H9 (cell line): ENCODE data around the gene GSC2. TPM values are rescaled to one million over a fixed set of nuclear protein-coding genes. Genes with fewer than 3 reads are reported as not detected.

Source experiments
- DNase-seq: peaks from one replicate; pipeline ENCODE4 v3.0.0-alpha.2; 2017
- H2AFZ ChIP-seq: one replicate; pipeline ENCODE4 v1.6.1; 2013; ENCODE audit warnings: mild to moderate bottlenecking, low read length, control low read depth, moderate library complexity
- H2AK5ac ChIP-seq: 2 replicates; pipeline ENCODE4 v1.6.1; 2013; ENCODE audit warnings: low read length, control low read depth, mixed read lengths; ENCODE audit not compliant: insufficient read length
- H2BK120ac ChIP-seq: one replicate; pipeline ENCODE4 v1.6.1; 2013; ENCODE audit warnings: low read depth, mild to moderate bottlenecking, low read length, control low read depth, inconsistent platforms; ENCODE audit not compliant: poor library complexity, severe bottlenecking
- H2BK12ac ChIP-seq: 2 replicates; pipeline ENCODE4 v1.6.1; 2013; ENCODE audit warnings: low read length, control low read depth, mixed read lengths, low read depth; ENCODE audit not compliant: insufficient read length
- H2BK15ac ChIP-seq: 2 replicates; pipeline ENCODE4 v1.6.1; 2013; ENCODE audit warnings: low read depth, low read length, control low read depth
- H2BK20ac ChIP-seq: one replicate; pipeline ENCODE4 v1.6.1; 2013; ENCODE audit warnings: low read depth, mild to moderate bottlenecking, low read length, control low read depth, inconsistent platforms; ENCODE audit not compliant: poor library complexity, severe bottlenecking
- H2BK5ac ChIP-seq: 2 replicates; pipeline ENCODE4 v1.6.1; 2013; ENCODE audit warnings: low read length, control low read depth, mixed read lengths; ENCODE audit not compliant: insufficient read length
- H3K14ac ChIP-seq: 2 replicates; pipeline ENCODE4 v1.6.1; 2013; ENCODE audit warnings: low read length, control low read depth; ENCODE audit not compliant: insufficient read depth
- H3K18ac ChIP-seq: 2 replicates; pipeline ENCODE4 v1.6.1; 2013; ENCODE audit warnings: low read depth, mild to moderate bottlenecking, mixed read lengths, low read length, control low read depth; ENCODE audit not compliant: insufficient read length
- H3K23ac ChIP-seq: 2 replicates; pipeline ENCODE4 v1.6.1; 2013; ENCODE audit warnings: low read length, control low read depth, mixed read lengths, low read depth; ENCODE audit not compliant: insufficient read length
- H3K23me2 ChIP-seq: 2 replicates; pipeline ENCODE4 v1.6.1; 2013; ENCODE audit warnings: low read depth, mild to moderate bottlenecking, mixed read lengths, low read length, control low read depth; ENCODE audit not compliant: insufficient read length, poor library complexity, severe bottlenecking
- H3K27ac ChIP-seq: 2 replicates; pipeline ENCODE4 v1.5.1; 2013; ENCODE audit warnings: low read length, control low read depth, mixed read lengths, low read depth; ENCODE audit not compliant: insufficient read length
- H3K27me3 ChIP-seq: 2 replicates; pipeline ENCODE4 v1.6.1; 2013; ENCODE audit warnings: low read length, control low read depth, inconsistent platforms; ENCODE audit not compliant: insufficient read depth
- H3K4ac ChIP-seq: 2 replicates; pipeline ENCODE4 v1.6.1; 2013; ENCODE audit warnings: low read depth, mild to moderate bottlenecking, control low read depth, inconsistent platforms, low read length, moderate library complexity
- H3K4me1 ChIP-seq: 2 replicates; pipeline ENCODE4 v1.6.1; 2013; ENCODE audit warnings: low read length, control low read depth, inconsistent platforms; ENCODE audit not compliant: insufficient read depth
- H3K4me2 ChIP-seq: 2 replicates; pipeline ENCODE4 v1.6.1; 2013; ENCODE audit warnings: low read length, control low read depth, mixed read lengths; ENCODE audit not compliant: insufficient read length, insufficient read depth
- H3K56ac ChIP-seq: 2 replicates; pipeline ENCODE4 v1.6.1; 2013; ENCODE audit warnings: low read depth, mild to moderate bottlenecking, mixed read lengths, low read length, control low read depth; ENCODE audit not compliant: insufficient read length
- H3K79me1 ChIP-seq: 2 replicates; pipeline ENCODE4 v1.6.1; 2013; ENCODE audit warnings: low read depth, mild to moderate bottlenecking, moderate library complexity, low read length, control low read depth, inconsistent platforms; ENCODE audit not compliant: insufficient read depth, poor library complexity, severe bottlenecking
- H3K79me2 ChIP-seq: 2 replicates; pipeline ENCODE4 v1.6.1; 2013; ENCODE audit warnings: low read length, control low read depth, inconsistent platforms; ENCODE audit not compliant: insufficient read depth
- H3K9ac ChIP-seq: 2 replicates; pipeline ENCODE4 v1.6.1; 2013; ENCODE audit warnings: low read length, control low read depth, mixed read lengths; ENCODE audit not compliant: insufficient read length; ENCODE audit errors: extremely low read depth
- H3K9me3 ChIP-seq: one replicate; pipeline ENCODE4 v1.6.1; 2013; ENCODE audit warnings: low read depth, low read length, inconsistent platforms; ENCODE audit not compliant: control insufficient read depth
- H3T11ph ChIP-seq: one replicate; pipeline ENCODE4 v1.6.1; 2013; ENCODE audit warnings: mild to moderate bottlenecking, low read length, control low read depth, inconsistent platforms
- H4K20me1 ChIP-seq: one replicate; pipeline ENCODE4 v1.6.1; 2013; ENCODE audit not compliant: control insufficient read depth, insufficient read length, insufficient read depth
- H4K5ac ChIP-seq: 2 replicates; pipeline ENCODE4 v1.6.1; 2013; ENCODE audit warnings: low read depth, mild to moderate bottlenecking, mixed read lengths, low read length, control low read depth; ENCODE audit not compliant: insufficient read length
- H4K8ac ChIP-seq: replicated peaks from 2 replicates; pipeline ENCODE4 v1.6.1; 2013; ENCODE audit warnings: low read length, control low read depth, mixed read lengths, low read depth; ENCODE audit not compliant: insufficient read length
- H4K91ac ChIP-seq: 2 replicates; pipeline ENCODE4 v1.6.1; 2013; ENCODE audit warnings: low read depth, mild to moderate bottlenecking, moderate library complexity, mixed read lengths, low read length, control low read depth; ENCODE audit not compliant: insufficient read length
- H3K27ac Mint-ChIP-seq, 3 experiments: 2 replicates in 2 of 3; 3 replicates in 1 of 3; pipeline ENCODE4 v1.8.0; 2020 to 2021; ENCODE audit warnings: mixed read lengths in 3 of 3, mild to moderate bottlenecking in 1 of 3, moderate library complexity in 1 of 3
- H3K27me3 Mint-ChIP-seq: 2 replicates; pipeline ENCODE4 v1.8.0; 2021; ENCODE audit warnings: low read depth, mild to moderate bottlenecking, moderate library complexity, mixed read lengths
- H3K36me3 Mint-ChIP-seq, 3 experiments: 2 replicates in 2 of 3; 3 replicates in 1 of 3; pipeline ENCODE4 v1.8.0; 2020 to 2021; ENCODE audit warnings: low read depth in 3 of 3, mixed read lengths in 3 of 3; ENCODE audit not compliant: insufficient read depth in 1 of 3
- H3K4me1 Mint-ChIP-seq, 2 experiments: 2 replicates each; pipeline ENCODE4 v1.8.0; 2020; ENCODE audit warnings: mixed read lengths in 2 of 2
- H3K4me3 Mint-ChIP-seq, 2 experiments: 2 replicates in 1 of 2; 3 replicates in 1 of 2; pipeline ENCODE4 v1.8.0; 2020 to 2021; ENCODE audit warnings: mild to moderate bottlenecking in 2 of 2, mixed read lengths in 2 of 2, moderate library complexity in 1 of 2
- H3K9me3 Mint-ChIP-seq, 2 experiments: 2 replicates in 1 of 2; 3 replicates in 1 of 2; pipeline ENCODE4 v1.8.0; 2020; ENCODE audit warnings: mild to moderate bottlenecking in 2 of 2, mixed read lengths in 2 of 2, moderate library complexity in 1 of 2
- WGBS: extraction: QIAGEN DNeasy Blood & Tissue Kit; methylation state at CpG from one replicate; pipeline ENCODE4 v1.1.7; 2013; ENCODE audit warnings: missing lambda C conversion rate, low lambda C conversion rate, mixed read lengths; ENCODE audit not compliant: insufficient read length; ENCODE audit errors: extremely low coverage; 5-methylcytosine and 5-hydroxymethylcytosine counted together
- total RNA-seq: library from RNA; stranded (reverse); gene quantifications from 2 replicates; pipeline ENCODE4 v1.2.1, GENCODE V29; 2021
- TF ChIP-seq, protein P1 (sequence below): fragments of 200-600 bp; sonication (generic); conservative IDR thresholded peaks from 3 replicates; pipeline ENCODE4 v1.8.0; 2021; ENCODE audit warnings: antibody characterized with exemption, mild to moderate bottlenecking

The GSC2 gene
- total RNA-seq, 1 experiment from 2014 or later, result 0.22 TPM

- no peaks in the 10 kb centered on the region for H3K4me1 ChIP-seq
- H3K23me2 ChIP-seq, result no peaks in the 10 kb centered on the region
- no peak overlapping the region for H2BK120ac ChIP-seq
Observed at GRCh38 chr22:19193879-19194278, 43.8 kb upstream of the GSC2 start.

More at GRCh38 chr22:19193879-19194278, 43.8 kb upstream of the GSC2 start:
- Mint-ChIP-seq H3K36me3 (peaks cover 27 to 61% (median 56%) of the 10 kb centered on the region in 3 experiments), H3K4me1 (peaks cover 7% of the 10 kb centered on the region in 2 experiments), H3K27me3 (no peaks in the 10 kb centered on the region), H3K9me3 (no peaks in the 10 kb centered on the region; a peak in 1 of 5 replicates), H3K4me3 (no peak overlapping the region), H3K27ac (no peak overlapping the region)
- Histone ChIP-seq H3K18ac (no peak overlapping the region), H3K9ac (no peak overlapping the region), H3K79me1 (no peaks in the 10 kb centered on the region), H3K27me3 (no peaks in the 10 kb centered on the region), H4K20me1 (no peaks in the 10 kb centered on the region), H4K5ac (no peak overlapping the region), H2BK15ac (no peak overlapping the region), H3T11ph (no peak overlapping the region), H2BK12ac (no peak overlapping the region), H3K23ac (no peak overlapping the region), H3K14ac (no peak overlapping the region), H4K8ac (no peak overlapping the region), H3K4me2 (no peak overlapping the region), H4K91ac (no peak overlapping the region), H3K79me2 (no peaks in the 10 kb centered on the region), H2BK5ac (no peak overlapping the region), H2AK5ac (no peak overlapping the region), H3K56ac (no peak overlapping the region), H3K9me3 (no peaks in the 10 kb centered on the region), H3K27ac (no peak overlapping the region), H3K4ac (no peak overlapping the region), H2BK20ac (no peak overlapping the region), H2AFZ (no peak overlapping the region)
- no peak for DNase-seq
- no CpG with 5 or more reads among the region's 6 CpGs for WGBS
- TF ChIP-seq, protein P1, sequence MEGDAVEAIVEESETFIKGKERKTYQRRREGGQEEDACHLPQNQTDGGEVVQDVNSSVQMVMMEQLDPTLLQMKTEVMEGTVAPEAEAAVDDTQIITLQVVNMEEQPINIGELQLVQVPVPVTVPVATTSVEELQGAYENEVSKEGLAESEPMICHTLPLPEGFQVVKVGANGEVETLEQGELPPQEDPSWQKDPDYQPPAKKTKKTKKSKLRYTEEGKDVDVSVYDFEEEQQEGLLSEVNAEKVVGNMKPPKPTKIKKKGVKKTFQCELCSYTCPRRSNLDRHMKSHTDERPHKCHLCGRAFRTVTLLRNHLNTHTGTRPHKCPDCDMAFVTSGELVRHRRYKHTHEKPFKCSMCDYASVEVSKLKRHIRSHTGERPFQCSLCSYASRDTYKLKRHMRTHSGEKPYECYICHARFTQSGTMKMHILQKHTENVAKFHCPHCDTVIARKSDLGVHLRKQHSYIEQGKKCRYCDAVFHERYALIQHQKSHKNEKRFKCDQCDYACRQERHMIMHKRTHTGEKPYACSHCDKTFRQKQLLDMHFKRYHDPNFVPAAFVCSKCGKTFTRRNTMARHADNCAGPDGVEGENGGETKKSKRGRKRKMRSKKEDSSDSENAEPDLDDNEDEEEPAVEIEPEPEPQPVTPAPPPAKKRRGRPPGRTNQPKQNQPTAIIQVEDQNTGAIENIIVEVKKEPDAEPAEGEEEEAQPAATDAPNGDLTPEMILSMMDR, result no peak
